NAMALWA (cell line): ENCODE results near the gene WDR86.

Experiments
- DNase-seq: peaks from one replicate; pipeline ENCODE4 v3.0.0-alpha.2; 2015; ENCODE audit warnings: low spot score

Gene WDR86

GRCh38 chr7:151427705-151428377 lies 18.0 kb upstream of the WDR86 start:
- no peak for DNase-seq

GRCh38 chr7:151426904-151427704 lies 17.3 kb upstream of the WDR86 start:
- DNase-seq, result no peak

GRCh38 chr7:151426441-151426903 lies 16.6 kb upstream of the WDR86 start:
- no peak for DNase-seq

GRCh38 chr7:151425670-151426440 lies 16.0 kb upstream of the WDR86 start:
- DNase-seq, result no peak

GRCh38 chr7:151424799-151425198 lies 15.0 kb upstream of the WDR86 start:
- no peak for DNase-seq

GRCh38 chr7:151423936-151424335 lies 14.1 kb upstream of the WDR86 start:
- DNase-seq, result no peak

GRCh38 chr7:151423226-151423625 lies 13.4 kb upstream of the WDR86 start:
- no peak for DNase-seq

GRCh38 chr7:151422212-151422611 lies 12.4 kb upstream of the WDR86 start:
- no peak for DNase-seq

GRCh38 chr7:151420144-151420543 lies 10.3 kb upstream of the WDR86 start:
- DNase-seq, result no peak

GRCh38 chr7:151416941-151417315 lies 7.1 kb upstream of the WDR86 start:
- no peak for DNase-seq

GRCh38 chr7:151416112-151416940 lies 6.5 kb upstream of the WDR86 start:
- DNase-seq, result no peak

GRCh38 chr7:151415375-151416105 lies 5.7 kb upstream of the WDR86 start:
- no peak for DNase-seq

GRCh38 chr7:151413241-151413640 lies 3.4 kb upstream of the WDR86 start:
- DNase-seq, result no peak

- DNase-seq, result no peak
Measured at GRCh38 chr7:151412318-151412717, 2.5 kb upstream of the WDR86 start.

GRCh38 chr7:151411551-151411950 lies 1.7 kb upstream of the WDR86 start:
- peak; percentile 78 for DNase-seq

GRCh38 chr7:151410405-151411390 lies 860 bp upstream of the WDR86 start:
- no peak for DNase-seq

GRCh38 chr7:151408839-151409666 lies 785 bp downstream of the WDR86 start:
- DNase-seq, result peak; percentile 60

- DNase-seq, result no peak
Measured at GRCh38 chr7:151408498-151408838, 1.4 kb downstream of the WDR86 start.
